Activated naive CD8-positive, alpha-beta T cell treated with anti-CD3 and anti-CD28 coated beads, Interleukin-2, amount 50 U/mL, for 24 hours (primary cell): ENCODE measurements around the gene NIPSNAP2.

Experiments
- ATAC-seq: fragments of 150-1000 bp; cut with Tn5 transposase; one replicate; pipeline ENCODE4 v1.10.0; 2021
- DNase-seq: peaks from one replicate; pipeline ENCODE4 v3.0.0; 2021
- H3K27ac Mint-ChIP-seq: one replicate; pipeline ENCODE4 v1.8.0; 2021; ENCODE audit warnings: mild to moderate bottlenecking, mixed read lengths
- H3K27me3 Mint-ChIP-seq: one replicate; pipeline ENCODE4 v1.8.0; 2021; ENCODE audit warnings: mixed read lengths
- H3K36me3 Mint-ChIP-seq: one replicate; pipeline ENCODE4 v1.8.0; 2021; ENCODE audit warnings: low read depth, mixed read lengths
- H3K4me1 Mint-ChIP-seq: one replicate; pipeline ENCODE4 v1.8.0; 2021; ENCODE audit warnings: mixed read lengths
- H3K4me3 Mint-ChIP-seq: one replicate; pipeline ENCODE4 v1.8.0; 2021; ENCODE audit warnings: mild to moderate bottlenecking, moderate library complexity, mixed read lengths
- H3K9me3 Mint-ChIP-seq: one replicate; pipeline ENCODE4 v1.8.0; 2021; ENCODE audit warnings: mixed read lengths

Gene NIPSNAP2

GRCh38 chr7:55965805-55966421, 1.5 kb downstream of the NIPSNAP2 start:
- DNase-seq (no peak), ATAC-seq (no peak)
- no peaks in the 10 kb centered on the region for H3K27me3 Mint-ChIP-seq
- peak overlapping the region; percentile 86 for H3K4me3 Mint-ChIP-seq
- peaks cover 9% of the 10 kb centered on the region for H3K36me3 Mint-ChIP-seq
- H3K9me3 Mint-ChIP-seq = no peaks in the 10 kb centered on the region
- no peak overlapping the region for H3K27ac Mint-ChIP-seq
- H3K4me1 Mint-ChIP-seq = peaks cover 35% of the 10 kb centered on the region

GRCh38 chr7:55966851-55967250, 2.5 kb downstream of the NIPSNAP2 start:
- H3K4me3 Mint-ChIP-seq = no peak overlapping the region
- H3K4me1 Mint-ChIP-seq = peaks cover 35% of the 10 kb centered on the region
- H3K27me3 Mint-ChIP-seq = no peaks in the 10 kb centered on the region
- H3K27ac Mint-ChIP-seq = peak overlapping the region; percentile 28
- peaks cover 9% of the 10 kb centered on the region for H3K36me3 Mint-ChIP-seq
- H3K9me3 Mint-ChIP-seq = no peaks in the 10 kb centered on the region
- ATAC-seq (no peak), DNase-seq (no peak)

GRCh38 chr7:55969391-55969790, 5.0 kb downstream of the NIPSNAP2 start:
- no peak overlapping the region for H3K4me3 Mint-ChIP-seq
- DNase-seq (no peak), ATAC-seq (no peak)
- H3K27ac Mint-ChIP-seq = no peak overlapping the region
- H3K27me3 Mint-ChIP-seq = no peaks in the 10 kb centered on the region
- peaks cover 23% of the 10 kb centered on the region for H3K4me1 Mint-ChIP-seq
- no peaks in the 10 kb centered on the region for H3K9me3 Mint-ChIP-seq
- H3K36me3 Mint-ChIP-seq = peaks cover 9% of the 10 kb centered on the region

- Mint-ChIP-seq H3K4me3 (no peak overlapping the region), H3K9me3 (no peaks in the 10 kb centered on the region), H3K4me1 (peaks cover 22% of the 10 kb centered on the region), H3K27me3 (no peaks in the 10 kb centered on the region), H3K36me3 (peaks cover 9% of the 10 kb centered on the region), H3K27ac (no peak overlapping the region)
- DNase-seq = no peak
- ATAC-seq = no peak
These were observed 6.2 kb downstream of the NIPSNAP2 start for GRCh38 chr7:55970561-55970960.

GRCh38 chr7:55970978-55971377, 6.6 kb downstream of the NIPSNAP2 start:
- no peak overlapping the region for H3K4me3 Mint-ChIP-seq
- H3K27me3 Mint-ChIP-seq = no peaks in the 10 kb centered on the region
- H3K36me3 Mint-ChIP-seq = peaks cover 9% of the 10 kb centered on the region
- no peak overlapping the region for H3K27ac Mint-ChIP-seq
- peaks cover 18% of the 10 kb centered on the region for H3K4me1 Mint-ChIP-seq
- ATAC-seq (no peak), DNase-seq (no peak)
- no peaks in the 10 kb centered on the region for H3K9me3 Mint-ChIP-seq

GRCh38 chr7:55973747-55974250, 9.4 kb downstream of the NIPSNAP2 start:
- Mint-ChIP-seq H3K4me3 (no peak overlapping the region), H3K27ac (no peak overlapping the region)
- no peak for ATAC-seq

GRCh38 chr7:55975988-55976633, 11.7 kb downstream of the NIPSNAP2 start:
- DNase-seq = no peak
- Mint-ChIP-seq H3K9me3 (no peaks in the 10 kb centered on the region), H3K36me3 (peaks cover 7% of the 10 kb centered on the region), H3K4me1 (no peaks in the 10 kb centered on the region), H3K27me3 (no peaks in the 10 kb centered on the region), H3K4me3 (no peak overlapping the region), H3K27ac (no peak overlapping the region)
- ATAC-seq = no peak

More at GRCh38 chr7:55973747-55974250, 9.4 kb downstream of the NIPSNAP2 start:
- peaks cover 10% of the 10 kb centered on the region for H3K4me1 Mint-ChIP-seq
- peaks cover 5% of the 10 kb centered on the region for H3K36me3 Mint-ChIP-seq
- DNase-seq = no peak
- H3K27me3 Mint-ChIP-seq = no peaks in the 10 kb centered on the region
- H3K9me3 Mint-ChIP-seq = no peaks in the 10 kb centered on the region

- H3K4me3 Mint-ChIP-seq = no peak overlapping the region
- H3K36me3 Mint-ChIP-seq = peaks cover 12% of the 10 kb centered on the region
- no peaks in the 10 kb centered on the region for H3K4me1 Mint-ChIP-seq
- H3K27me3 Mint-ChIP-seq = no peaks in the 10 kb centered on the region
- ATAC-seq (no peak), DNase-seq (no peak)
- H3K9me3 Mint-ChIP-seq = no peaks in the 10 kb centered on the region
- H3K27ac Mint-ChIP-seq = no peak overlapping the region
These were observed 13.4 kb downstream of the NIPSNAP2 start for GRCh38 chr7:55977831-55978230.

GRCh38 chr7:55980266-55980665, 15.9 kb downstream of the NIPSNAP2 start:
- Mint-ChIP-seq H3K36me3 (peaks cover 16% of the 10 kb centered on the region), H3K27me3 (no peaks in the 10 kb centered on the region), H3K4me3 (no peak overlapping the region), H3K4me1 (no peaks in the 10 kb centered on the region), H3K9me3 (no peaks in the 10 kb centered on the region), H3K27ac (no peak overlapping the region)
- DNase-seq (no peak), ATAC-seq (no peak)

- no peaks in the 10 kb centered on the region for H3K9me3 Mint-ChIP-seq
- H3K27me3 Mint-ChIP-seq = no peaks in the 10 kb centered on the region
- no peak for DNase-seq
- no peak overlapping the region for H3K27ac Mint-ChIP-seq
- H3K4me1 Mint-ChIP-seq = no peaks in the 10 kb centered on the region
- peaks cover 23% of the 10 kb centered on the region for H3K36me3 Mint-ChIP-seq
- no peak overlapping the region for H3K4me3 Mint-ChIP-seq
- ATAC-seq = no peak
These were observed 19.2 kb downstream of the NIPSNAP2 start for GRCh38 chr7:55983537-55983936.

GRCh38 chr7:55992346-55992745, 28.0 kb downstream of the NIPSNAP2 start:
- no peaks in the 10 kb centered on the region for H3K9me3 Mint-ChIP-seq
- no peak overlapping the region for H3K27ac Mint-ChIP-seq
- DNase-seq = no peak
- no peak overlapping the region for H3K4me3 Mint-ChIP-seq
- H3K27me3 Mint-ChIP-seq = no peaks in the 10 kb centered on the region
- no peak for ATAC-seq
- H3K36me3 Mint-ChIP-seq = peaks cover 20% of the 10 kb centered on the region
- H3K4me1 Mint-ChIP-seq = no peaks in the 10 kb centered on the region

- ATAC-seq = no peak
- H3K4me3 Mint-ChIP-seq = no peak overlapping the region
- H3K27ac Mint-ChIP-seq = no peak overlapping the region
- no peaks in the 10 kb centered on the region for H3K9me3 Mint-ChIP-seq
- H3K27me3 Mint-ChIP-seq = no peaks in the 10 kb centered on the region
- no peak for DNase-seq
- H3K4me1 Mint-ChIP-seq = peaks cover 19% of the 10 kb centered on the region
- peaks cover 26% of the 10 kb centered on the region for H3K36me3 Mint-ChIP-seq
These were observed 32.6 kb downstream of the NIPSNAP2 start for GRCh38 chr7:55996856-55997500.

GRCh38 chr7:56003749-56004148, 39.4 kb downstream of the NIPSNAP2 start:
- Mint-ChIP-seq H3K4me3 (no peak overlapping the region), H3K9me3 (no peaks in the 10 kb centered on the region), H3K36me3 (peaks cover 12% of the 10 kb centered on the region), H3K27me3 (no peaks in the 10 kb centered on the region), H3K4me1 (peaks cover 18% of the 10 kb centered on the region), H3K27ac (no peak overlapping the region)
- no peak for DNase-seq
- ATAC-seq = no peak

- ATAC-seq (peak; percentile 35), DNase-seq (no peak)
- peaks cover 8% of the 10 kb centered on the region for H3K36me3 Mint-ChIP-seq
- H3K4me3 Mint-ChIP-seq = no peak overlapping the region
- no peaks in the 10 kb centered on the region for H3K27me3 Mint-ChIP-seq
- H3K4me1 Mint-ChIP-seq = no peaks in the 10 kb centered on the region
- no peak overlapping the region for H3K27ac Mint-ChIP-seq
- H3K9me3 Mint-ChIP-seq = no peaks in the 10 kb centered on the region
These were observed 42.8 kb downstream of the NIPSNAP2 start for GRCh38 chr7:56007167-56007652.

- Mint-ChIP-seq H3K27me3 (no peaks in the 10 kb centered on the region), H3K36me3 (peaks cover 8% of the 10 kb centered on the region), H3K4me3 (no peak overlapping the region), H3K9me3 (no peaks in the 10 kb centered on the region), H3K4me1 (no peaks in the 10 kb centered on the region), H3K27ac (no peak overlapping the region)
- no peak for ATAC-seq
- no peak for DNase-seq
These were observed 43.5 kb downstream of the NIPSNAP2 start for GRCh38 chr7:56007891-56008290.
